GM12865 (cell line): Measurements from ENCODE around the gene SNRNP70.

Experiments
- DNase-seq: peaks from one replicate; pipeline ENCODE4 v3.0.0; 2010; ENCODE audit warnings: low read depth
- H3K4me3 ChIP-seq: 2 replicates; pipeline ENCODE4 v1.5.1; 2011; ENCODE audit warnings: mild to moderate bottlenecking, low read depth, low read length, control low read depth
- TF ChIP-seq, protein P1 (sequence below): IDR thresholded peaks from 2 replicates; pipeline ENCODE4 v1.5.1; 2011; ENCODE audit warnings: low read length, control low read depth, low read depth, inconsistent platforms; ENCODE audit not compliant: insufficient read depth; ENCODE audit errors: missing control alignments

Gene SNRNP70

DNA sequence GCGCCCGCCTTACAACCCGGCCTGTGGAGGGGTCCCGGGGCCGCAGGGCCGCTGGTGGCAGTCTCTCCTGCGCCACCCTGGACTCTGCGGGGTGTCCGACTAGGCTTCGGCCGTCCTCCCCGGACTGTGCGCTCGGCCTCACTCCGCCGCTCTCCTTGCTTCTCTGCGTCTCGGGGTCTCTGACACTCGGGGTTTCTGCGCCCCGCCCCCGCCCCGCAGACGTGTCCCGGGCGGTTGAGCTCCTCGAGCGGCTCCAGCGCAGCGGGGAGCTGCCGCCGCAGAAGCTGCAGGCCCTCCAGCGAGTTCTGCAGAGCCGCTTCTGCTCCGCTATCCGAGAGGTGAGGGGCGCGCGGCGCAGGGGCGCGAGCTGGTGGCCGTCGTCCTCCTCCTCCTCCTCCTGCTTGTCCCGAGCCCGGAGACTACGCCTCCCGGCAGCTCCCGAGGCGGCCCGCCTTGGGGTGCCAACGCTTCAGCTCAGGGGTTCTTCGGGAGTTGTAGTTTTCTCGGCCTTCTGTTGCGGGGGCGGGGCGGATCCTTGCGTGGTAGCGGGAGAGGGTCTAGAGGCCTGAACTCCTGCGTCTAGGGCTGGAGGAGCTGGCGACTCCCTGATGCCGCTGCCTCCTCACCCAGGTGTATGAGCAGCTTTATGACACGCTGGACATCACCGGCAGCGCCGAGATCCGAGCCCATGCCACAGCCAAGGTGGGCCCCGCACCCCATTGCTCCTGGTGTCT, 29.5 kb downstream of the SNRNP70 start:
- peak overlapping the region; percentile 54 for H3K4me3 ChIP-seq
- DNase-seq: no peak
- TF ChIP-seq, protein P1, sequence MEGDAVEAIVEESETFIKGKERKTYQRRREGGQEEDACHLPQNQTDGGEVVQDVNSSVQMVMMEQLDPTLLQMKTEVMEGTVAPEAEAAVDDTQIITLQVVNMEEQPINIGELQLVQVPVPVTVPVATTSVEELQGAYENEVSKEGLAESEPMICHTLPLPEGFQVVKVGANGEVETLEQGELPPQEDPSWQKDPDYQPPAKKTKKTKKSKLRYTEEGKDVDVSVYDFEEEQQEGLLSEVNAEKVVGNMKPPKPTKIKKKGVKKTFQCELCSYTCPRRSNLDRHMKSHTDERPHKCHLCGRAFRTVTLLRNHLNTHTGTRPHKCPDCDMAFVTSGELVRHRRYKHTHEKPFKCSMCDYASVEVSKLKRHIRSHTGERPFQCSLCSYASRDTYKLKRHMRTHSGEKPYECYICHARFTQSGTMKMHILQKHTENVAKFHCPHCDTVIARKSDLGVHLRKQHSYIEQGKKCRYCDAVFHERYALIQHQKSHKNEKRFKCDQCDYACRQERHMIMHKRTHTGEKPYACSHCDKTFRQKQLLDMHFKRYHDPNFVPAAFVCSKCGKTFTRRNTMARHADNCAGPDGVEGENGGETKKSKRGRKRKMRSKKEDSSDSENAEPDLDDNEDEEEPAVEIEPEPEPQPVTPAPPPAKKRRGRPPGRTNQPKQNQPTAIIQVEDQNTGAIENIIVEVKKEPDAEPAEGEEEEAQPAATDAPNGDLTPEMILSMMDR: no peak

DNA sequence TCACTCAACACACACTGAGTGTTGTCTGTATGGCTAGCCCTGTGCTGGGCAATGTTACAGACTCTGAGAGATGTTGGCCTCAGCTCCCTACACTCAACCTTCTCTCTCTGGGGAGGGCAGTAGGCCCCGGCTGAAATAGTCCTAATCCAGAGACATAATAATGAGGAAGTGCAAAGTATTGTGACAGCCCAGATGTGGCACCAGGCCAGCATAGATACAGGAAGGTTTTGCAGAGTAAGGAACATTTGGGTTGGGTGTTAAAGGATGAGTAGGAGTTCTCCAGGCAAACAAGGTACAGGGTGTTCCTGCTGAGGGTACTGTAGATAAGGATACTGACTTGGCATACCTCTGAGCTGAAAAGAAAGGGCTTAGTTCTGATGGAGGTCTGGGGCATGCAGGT, 31.3 kb downstream of the SNRNP70 start:
- TF ChIP-seq, protein P1: no peak
- no peak for DNase-seq
- H3K4me3 ChIP-seq: no peak overlapping the region

DNA sequence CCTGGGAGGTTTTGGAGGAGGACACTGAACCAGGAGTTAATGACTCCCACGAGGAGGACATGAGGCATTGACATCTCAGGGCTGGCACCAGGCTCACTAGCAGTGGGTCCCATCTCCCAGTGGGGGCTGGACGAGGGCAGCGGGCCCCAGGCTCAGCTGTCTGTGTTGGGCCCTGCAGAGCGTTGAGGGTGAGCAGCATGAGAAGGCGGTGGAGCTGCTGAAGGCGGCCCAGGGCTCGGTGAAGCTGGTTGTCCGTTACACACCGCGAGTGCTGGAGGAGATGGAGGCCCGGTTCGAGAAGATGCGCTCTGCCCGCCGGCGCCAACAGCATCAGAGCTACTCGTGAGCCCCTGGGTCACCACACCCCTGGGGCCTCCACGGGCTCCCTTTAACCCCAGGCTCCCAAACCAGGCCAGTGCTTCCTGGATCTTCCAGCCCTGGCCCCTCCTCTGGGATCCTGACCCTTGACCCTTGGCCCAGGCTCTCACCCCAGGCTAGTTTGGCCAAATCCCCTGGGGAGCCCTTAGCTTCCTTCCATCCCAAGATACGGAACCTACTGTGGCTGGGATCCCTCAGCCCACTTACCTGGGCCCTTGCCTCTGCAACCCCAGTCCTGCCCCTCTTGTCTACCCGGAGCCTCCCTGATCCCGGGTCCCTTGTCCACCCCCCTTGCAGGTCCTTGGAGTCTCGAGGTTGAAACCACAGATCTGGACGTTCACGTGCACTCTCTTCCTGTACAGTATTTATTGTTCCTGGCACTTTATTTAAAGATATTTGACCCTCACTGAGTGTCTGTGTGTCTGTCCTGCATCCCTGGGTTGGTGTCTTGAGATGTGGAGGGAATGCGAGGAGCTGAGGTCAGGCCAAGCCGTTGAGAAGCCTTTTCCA, 32.7 kb downstream of the SNRNP70 start:
- DNase-seq: no peak
- TF ChIP-seq, protein P1: no peak
- peak overlapping the region; percentile 64 for H3K4me3 ChIP-seq

DNA sequence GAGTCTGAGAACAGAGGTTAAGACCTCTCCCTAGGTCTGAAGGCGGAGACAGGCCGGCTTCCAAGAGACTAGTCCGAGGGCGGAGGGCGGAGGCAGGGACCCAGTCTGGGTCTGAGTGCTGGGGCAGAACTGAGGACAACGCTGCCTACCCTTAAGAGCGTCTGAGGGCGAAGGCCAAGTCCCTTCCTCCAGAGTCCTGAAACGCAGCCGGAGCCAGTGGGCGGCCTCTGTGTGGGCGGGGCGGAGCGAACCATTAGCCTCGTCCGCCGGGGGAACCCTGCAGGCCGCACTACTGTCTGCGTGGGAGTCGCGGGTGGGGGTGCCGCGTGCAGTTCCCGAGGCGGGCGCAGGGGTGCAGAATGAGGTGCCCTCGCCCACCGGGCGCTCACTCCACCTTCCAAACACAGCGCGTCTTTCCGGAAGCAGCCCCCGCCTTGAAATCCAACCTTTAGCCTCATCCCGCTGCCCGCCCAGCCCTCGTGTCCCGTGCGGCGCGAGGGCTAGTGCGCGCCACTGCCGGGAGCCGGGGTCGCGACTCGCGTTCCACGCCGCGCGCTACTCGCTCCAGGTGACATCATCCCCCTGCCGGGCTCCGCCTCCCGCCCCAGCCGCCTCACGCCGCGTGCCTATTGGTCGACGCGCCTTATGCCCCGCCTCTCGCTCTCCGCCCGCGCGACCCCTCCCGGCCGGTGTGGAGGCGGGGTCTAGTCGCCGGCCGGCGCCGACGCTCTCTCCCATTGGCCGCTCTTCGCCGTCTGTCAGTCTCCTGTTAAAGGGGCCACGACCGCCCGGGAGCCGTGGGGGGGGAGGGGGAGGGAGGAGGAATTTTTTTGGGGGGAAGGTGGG, 33.5 kb downstream of the SNRNP70 start, which contains the start of gene C19orf73:
C19orf73 (minus strand) TSS at position 579 of the 846 bp plus-strand sequence; CDS start at position 458, 121 bp downstream.
- peak; percentile 97 for DNase-seq
- TF ChIP-seq, protein P1: peak; percentile 6
- H3K4me3 ChIP-seq: peak within 1 kb of the TSS; percentile 64

DNA sequence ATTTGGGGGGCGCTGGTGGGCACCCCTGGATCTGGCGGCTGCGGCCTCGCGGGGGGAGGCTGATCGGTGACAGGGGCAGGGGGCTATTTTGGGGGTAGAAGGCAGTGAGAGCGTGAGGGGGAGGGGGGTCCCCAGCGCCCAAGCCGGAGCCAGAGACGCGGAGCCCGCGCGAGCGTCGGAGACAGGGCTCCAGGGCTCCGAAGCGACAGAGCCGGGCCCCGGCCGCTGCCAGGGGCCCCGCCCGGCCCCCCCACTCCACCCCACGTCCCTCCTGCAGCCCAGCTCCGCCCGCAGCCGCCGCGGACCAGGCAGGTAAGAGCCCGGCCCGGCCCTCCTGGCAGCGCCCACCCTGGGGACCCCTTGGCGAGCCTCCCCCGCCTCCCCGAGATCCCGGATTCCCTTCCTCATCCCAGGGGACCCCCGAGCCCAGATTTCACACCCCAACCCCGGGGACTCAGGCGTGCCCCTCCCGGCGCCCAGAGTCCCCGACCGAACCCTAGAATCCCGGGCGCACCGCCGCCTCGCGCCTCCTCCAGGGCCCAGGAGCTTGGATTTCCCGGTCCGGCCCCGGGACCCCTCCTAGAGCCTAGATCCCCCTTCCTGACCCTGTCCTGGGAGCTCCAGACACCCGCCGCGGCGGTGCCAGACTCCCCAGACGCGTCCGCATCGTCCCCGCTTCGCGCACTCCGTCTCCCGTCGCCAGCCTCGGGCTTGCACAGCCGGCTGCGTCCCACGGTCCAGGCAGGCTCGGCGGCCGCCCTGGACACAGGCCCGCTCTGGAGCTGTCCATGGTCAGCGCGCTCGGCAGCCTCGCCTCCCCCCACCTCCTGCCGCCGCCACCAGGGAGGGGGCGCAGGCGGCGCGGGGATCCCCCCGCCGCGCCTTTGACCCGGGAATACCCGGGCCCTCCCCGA, 34.4 kb downstream of the SNRNP70 start, which contains the start of gene PPFIA3:
PPFIA3 (plus strand) TSS at position 134 of the 914 bp plus-strand sequence. CDS start 8,330 bp downstream, outside the sequence.
- no peak for DNase-seq
- TF ChIP-seq, protein P1: no peak

More for the DNA sequence above, 34.4 kb downstream of the SNRNP70 start, which contains the start of gene PPFIA3:
- H3K4me3 ChIP-seq: peak within 1 kb of the TSS; percentile 64
